GM19351 (cell line): ENCODE measurements around the gene GTF2E1.

Source experiments
- ATAC-seq: cut with Tn5 transposase; IDR thresholded peaks from one replicate; pipeline ENCODE4 v1.9.1; 2021; ENCODE audit warnings: mild to moderate bottlenecking, moderate library complexity; ENCODE audit not compliant: unreplicated experiment

The GTF2E1 gene

GRCh38 chr3:120797857-120798256, 55.3 kb downstream of the GTF2E1 start:
- no peak for ATAC-seq

- no peak for ATAC-seq
Measured at GRCh38 chr3:120798346-120798745, 55.8 kb downstream of the GTF2E1 start.

GRCh38 chr3:120800625-120801024, 58.1 kb downstream of the GTF2E1 start:
- ATAC-seq = no peak

- ATAC-seq = peak; percentile 66
Measured at GRCh38 chr3:120801484-120801883, 58.9 kb downstream of the GTF2E1 start.

- no peak for ATAC-seq
Measured at GRCh38 chr3:120802916-120803315, 60.4 kb downstream of the GTF2E1 start.

GRCh38 chr3:120816728-120817127, 74.2 kb downstream of the GTF2E1 start:
- ATAC-seq = no peak

- ATAC-seq = no peak
Measured at GRCh38 chr3:120820748-120821147, 78.2 kb downstream of the GTF2E1 start.

GRCh38 chr3:120821426-120821825, 78.9 kb downstream of the GTF2E1 start:
- no peak for ATAC-seq

- no peak for ATAC-seq
Measured at GRCh38 chr3:120823156-120823555, 80.6 kb downstream of the GTF2E1 start.

GRCh38 chr3:120824613-120825012, 82.1 kb downstream of the GTF2E1 start:
- ATAC-seq = no peak

GRCh38 chr3:120828796-120829195, 86.3 kb downstream of the GTF2E1 start:
- ATAC-seq = no peak

GRCh38 chr3:120831066-120831465, 88.5 kb downstream of the GTF2E1 start:
- no peak for ATAC-seq
